Lower leg skin (tissue), 4 donors: ENCODE measurements around the gene CRKL. TPM values are rescaled to one million over a fixed set of nuclear protein-coding genes. Genes with fewer than 3 reads are reported as not detected.

Experiments
- DNase-seq, 2 donors: peaks; one replicate each; pipeline ENCODE4 v3.0.0-alpha.2; 2019; ENCODE audit warnings: low spot score in 2 of 2
- H3K4me3 ChIP-seq: fragments of 200-600 bp; sonication (generic); 2 replicates; pipeline ENCODE4 v1.5.1; 2017; ENCODE audit warnings: mild to moderate bottlenecking, low read depth; ENCODE audit not compliant: poor library complexity, severe bottlenecking
- CTCF ChIP-seq, 3 donors: fragments of 450-650 bp; IDR thresholded peaks; one replicate each; pipeline ENCODE4 v1.5.1; 2016; ENCODE audit warnings: antibody characterized with exemption in 3 of 3, mild to moderate bottlenecking in 3 of 3, moderate library complexity in 2 of 3
- POLR2A ChIP-seq, 2 donors: fragments of 450-650 bp; IDR thresholded peaks; one replicate each; pipeline ENCODE4 v1.6.1; 2016 to 2017; ENCODE audit warnings: antibody characterized with exemption in 2 of 2, mild to moderate bottlenecking in 1 of 2, moderate library complexity in 1 of 2
- WGBS, 2 donors: methylation state at CpG; one replicate each; pipeline ENCODE4 v1.1.5; 2018; 5-methylcytosine and 5-hydroxymethylcytosine counted together
- intact Hi-C: fragments of 100-400 bp; cut with DNase I; formaldehyde crosslinking; loops from one replicate; pipeline ENCODE4 v1.15.0; 2023; ENCODE audit warnings: low total_unique reads
- total RNA-seq, 4 donors: library from RNA; depleted of rRNA; stranded (reverse); fragments of >200 nt; gene quantifications; one replicate each; pipeline ENCODE4 v1.1.0, GENCODE V29; 2016

The CRKL gene
- total RNA-seq, 4 donors from 2014 or later = 54.3 to 94.1 (median 64.9) TPM

- intact Hi-C loops = no loop called here
- WGBS, 2 donors = 87 to 94% methylated on average over 8 of the region's 8 CpGs
- no peak overlapping the region for H3K4me3 ChIP-seq
- TF ChIP-seq CTCF (IDR thresholded peaks at IDR 0.05) (no peak), POLR2A (IDR thresholded peaks at IDR 0.05) (no peak)
- DNase-seq = no peak
Observed at GRCh38 chr22:20943104-20943933, 26.1 kb downstream of the CRKL start.

DNA sequence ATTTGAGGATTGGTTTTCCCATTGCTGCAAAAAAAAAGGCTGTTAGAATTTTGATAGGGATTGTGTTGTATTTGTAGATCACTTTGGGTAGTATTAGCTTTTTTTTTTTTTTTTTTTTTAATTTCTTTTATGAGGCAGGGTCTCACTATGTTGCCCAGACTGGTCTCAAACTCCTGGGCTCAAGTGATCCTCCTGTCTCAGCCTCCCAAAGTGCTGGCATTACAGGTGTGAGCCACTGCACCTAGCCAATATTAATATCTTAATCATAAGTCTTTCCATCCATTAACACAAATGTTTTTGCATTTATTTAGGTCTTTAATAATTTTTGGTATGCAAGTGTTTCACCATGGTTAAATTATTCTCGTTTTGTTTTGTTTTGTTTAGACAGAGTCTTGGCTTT, 26.8 kb downstream of the CRKL start:
- H3K4me3 ChIP-seq = no peak overlapping the region
- no peak for DNase-seq
- 30 to 45% methylated on average over 1 of the region's 1 CpG for whole genome bisulfite sequencing, 2 donors
- TF ChIP-seq CTCF (IDR thresholded peaks at IDR 0.05) = no peak
- TF ChIP-seq POLR2A (IDR thresholded peaks at IDR 0.05) = no peak
- intact Hi-C loops = no loop called here

GRCh38 chr22:20945578-20945934, 28.3 kb downstream of the CRKL start:
- no peak overlapping the region for H3K4me3 ChIP-seq
- no peak for DNase-seq
- 95 to 96% methylated on average over 2 of the region's 2 CpGs for WGBS, 2 donors
- intact Hi-C loops = no loop called here
- no peak for TF ChIP-seq POLR2A (IDR thresholded peaks at IDR 0.05)

- no peak overlapping the region for H3K4me3 ChIP-seq
- 83 to 88% methylated on average over 7 of the region's 7 CpGs for WGBS, 2 donors
- intact Hi-C loops = no loop called here
- no peak for DNase-seq
- TF ChIP-seq POLR2A (IDR thresholded peaks at IDR 0.05) = no peak
- TF ChIP-seq CTCF (IDR thresholded peaks at IDR 0.05) = no peak
Observed at GRCh38 chr22:20946080-20946986, 29.1 kb downstream of the CRKL start.

DNA sequence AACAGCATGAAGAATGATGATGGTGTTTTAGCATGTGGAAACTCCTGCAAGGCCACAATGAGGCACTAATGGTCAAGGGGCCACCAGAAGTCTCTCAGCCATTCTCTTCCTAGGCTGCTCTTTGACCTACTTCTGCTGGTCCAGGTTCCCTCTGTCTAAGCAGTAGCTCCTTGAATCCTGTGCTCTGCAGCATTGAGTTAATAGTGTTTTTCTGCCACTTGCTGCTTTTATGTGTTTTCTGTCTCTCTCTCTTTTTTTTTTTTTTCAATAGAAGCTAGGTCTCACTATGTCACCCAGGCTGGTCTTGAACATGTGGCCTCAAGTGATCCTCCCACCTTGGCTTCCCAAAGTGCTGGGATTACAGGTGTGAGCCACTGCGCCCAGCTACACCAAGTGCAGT, 29.8 kb downstream of the CRKL start:
- WGBS, 2 donors = 100% methylated on average over 1 of the region's 1 CpG
- intact Hi-C loops = no loop called here
- TF ChIP-seq CTCF (IDR thresholded peaks at IDR 0.05) = no peak

DNA sequence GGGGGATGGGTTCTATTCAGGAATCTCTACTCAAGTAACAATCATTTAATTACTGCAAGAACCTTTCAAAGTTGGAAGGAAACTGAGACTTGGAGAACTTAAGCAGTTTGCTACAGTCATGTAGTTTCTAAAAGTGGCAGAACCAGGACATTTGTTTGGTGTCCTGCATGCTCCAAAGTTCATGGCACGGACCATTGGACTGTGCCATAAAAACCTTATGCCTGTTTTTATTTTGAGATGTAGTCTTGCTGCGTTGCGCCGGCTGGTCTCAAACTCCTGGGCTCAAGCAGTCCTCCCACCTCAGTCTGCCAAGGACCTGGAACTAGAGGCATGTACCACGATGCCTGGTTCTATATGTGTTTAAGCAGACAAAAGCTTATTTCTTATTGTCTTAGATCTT, 31.2 kb downstream of the CRKL start:
- H3K4me3 ChIP-seq = no peak overlapping the region
- no peak for TF ChIP-seq CTCF (IDR thresholded peaks at IDR 0.05)
- no peak for TF ChIP-seq POLR2A (IDR thresholded peaks at IDR 0.05)
- intact Hi-C loops = no loop called here
- 83 to 90% methylated on average over 5 of the region's 5 CpGs for WGBS, 2 donors
- DNase-seq = no peak

More for the DNA sequence above, 29.8 kb downstream of the CRKL start:
- no peak overlapping the region for H3K4me3 ChIP-seq
- no peak for DNase-seq
